Neural cell (in vitro differentiated cells): Measurements from ENCODE around the gene AGMAT. TPM values are rescaled to one million over a fixed set of nuclear protein-coding genes. Genes with fewer than 3 reads are reported as not detected.

ENCODE experiments used
- H2AFZ ChIP-seq: fragments of 200-600, 300-800 bp; sonication (generic), shearing (Covaris generic); 2 replicates; pipeline ENCODE4 v1.6.0; 2014; ENCODE audit warnings: low read depth, mild to moderate bottlenecking, antibody characterized with exemption, low read length, moderate library complexity
- H3F3A ChIP-seq: fragments of 200-600 bp; shearing (Covaris generic); 2 replicates; pipeline ENCODE4 v1.6.1; 2016; ENCODE audit warnings: mild to moderate bottlenecking, moderate library complexity, mixed read lengths, antibody characterized with exemption, low read length; ENCODE audit not compliant: insufficient read depth, poor library complexity, severe bottlenecking
- H3K27ac ChIP-seq: fragments of 200-600, 300-800 bp; sonication (generic), shearing (Covaris generic); 2 replicates; pipeline ENCODE4 v1.5.1; 2014; ENCODE audit warnings: mild to moderate bottlenecking, low read length, moderate library complexity
- H3K27me3 ChIP-seq: fragments of 300-800, 200-600 bp; sonication (generic), shearing (Covaris generic); 2 replicates; pipeline ENCODE4 v1.6.0; 2014; ENCODE audit warnings: mild to moderate bottlenecking, low read depth, low read length, moderate library complexity; ENCODE audit not compliant: insufficient read depth
- H3K36me3 ChIP-seq: fragments of 300-800, 200-600 bp; sonication (generic), shearing (Covaris generic); 2 replicates; pipeline ENCODE4 v1.5.1; 2014; ENCODE audit warnings: mild to moderate bottlenecking, antibody characterized with exemption, low read length, moderate library complexity; ENCODE audit not compliant: insufficient read depth
- H3K4me2 ChIP-seq: fragments of 300-800, 200-600 bp; sonication (generic), shearing (Covaris generic); 2 replicates; pipeline ENCODE4 v1.6.0; 2014; ENCODE audit warnings: mild to moderate bottlenecking, low read length
- H3K4me3 ChIP-seq: fragments of 300-800, 200-600 bp; sonication (generic), shearing (Covaris generic); 2 replicates; pipeline ENCODE4 v1.5.1; 2014; ENCODE audit warnings: mild to moderate bottlenecking, low read length, moderate library complexity
- H3K79me2 ChIP-seq: fragments of 200-600 bp; shearing (Covaris generic); replicated peaks from 2 replicates; pipeline ENCODE4 v1.6.0; 2014; ENCODE audit warnings: mild to moderate bottlenecking, low read length, moderate library complexity; ENCODE audit not compliant: insufficient read depth
- H3K9ac ChIP-seq: fragments of 300-800, 200-600 bp; sonication (generic), shearing (Covaris generic); 2 replicates; pipeline ENCODE4 v1.6.1; 2016; ENCODE audit warnings: mild to moderate bottlenecking, low read length, mixed read lengths
- H3K9me2 ChIP-seq: fragments of 200-600 bp; shearing (Covaris generic); 2 replicates; pipeline ENCODE4 v1.6.1; 2016; ENCODE audit warnings: mild to moderate bottlenecking, low read length, mixed read lengths; ENCODE audit not compliant: insufficient read depth
- H3K9me3 ChIP-seq: fragments of 200-600, 300-800 bp; sonication (generic), shearing (Covaris generic); 2 replicates; pipeline ENCODE4 v1.6.1; 2016; ENCODE audit warnings: mild to moderate bottlenecking, mixed run types, low read length, moderate library complexity, mixed read lengths
- H4K20me1 ChIP-seq: fragments of 200-600 bp; shearing (Covaris generic); 2 replicates; pipeline ENCODE4 v1.6.1; 2016; ENCODE audit warnings: mild to moderate bottlenecking, mixed run types; ENCODE audit not compliant: insufficient read depth
- EP300 ChIP-seq: fragments of 450-650 bp; conservative IDR thresholded peaks from 2 replicates; pipeline ENCODE4 v1.6.1; 2014; ENCODE audit warnings: antibody characterized with exemption, mild to moderate bottlenecking, moderate library complexity; ENCODE audit not compliant: poor library complexity, severe bottlenecking
- EZH2 ChIP-seq: fragments of 200-600, 300-800 bp; shearing (Covaris generic), sonication (generic); IDR thresholded peaks from 2 replicates; pipeline ENCODE4 v1.6.1; 2014; ENCODE audit warnings: antibody characterized with exemption, low read length, borderline replicate concordance, mild to moderate bottlenecking; ENCODE audit not compliant: insufficient read depth, poor library complexity, severe bottlenecking
- MXI1 ChIP-seq: fragments of 450-650 bp; conservative IDR thresholded peaks from 2 replicates; pipeline ENCODE4 v1.6.1; 2014; ENCODE audit warnings: antibody characterized with exemption, mild to moderate bottlenecking; ENCODE audit not compliant: poor library complexity, severe bottlenecking
- POLR2AphosphoS5 ChIP-seq: IDR thresholded peaks from 2 replicates; pipeline ENCODE4 v1.6.1; 2012
- RAD21 ChIP-seq: fragments of 450-650 bp; conservative IDR thresholded peaks from 2 replicates; pipeline ENCODE4 v1.6.1; 2014; ENCODE audit warnings: antibody characterized with exemption, mild to moderate bottlenecking, moderate library complexity
- SMC3 ChIP-seq: fragments of 450-650 bp; conservative IDR thresholded peaks from 2 replicates; pipeline ENCODE4 v1.6.1; 2014; ENCODE audit warnings: antibody characterized with exemption, mild to moderate bottlenecking, moderate library complexity; ENCODE audit not compliant: poor library complexity
- polyA plus RNA-seq: library from polyadenylated mRNA; depleted of rRNA; stranded (reverse); fragments of >200 nt; gene quantifications from 2 replicates; pipeline ENCODE4 v1.2.3, GENCODE V29; 2014
- TF ChIP-seq, protein P1 (sequence below): fragments of 450-650 bp; IDR thresholded peaks from 2 replicates; pipeline ENCODE4 v1.5.1; 2014; ENCODE audit warnings: antibody characterized with exemption, mild to moderate bottlenecking, moderate library complexity; ENCODE audit not compliant: poor library complexity, severe bottlenecking
- TF ChIP-seq, protein P2 (sequence below): IDR thresholded peaks from 2 replicates; pipeline ENCODE4 v1.6.1; 2012; ENCODE audit warnings: borderline replicate concordance

AGMAT gene
- polyA plus RNA-seq, 1 donor from 2014 or later: not detected

DNA sequence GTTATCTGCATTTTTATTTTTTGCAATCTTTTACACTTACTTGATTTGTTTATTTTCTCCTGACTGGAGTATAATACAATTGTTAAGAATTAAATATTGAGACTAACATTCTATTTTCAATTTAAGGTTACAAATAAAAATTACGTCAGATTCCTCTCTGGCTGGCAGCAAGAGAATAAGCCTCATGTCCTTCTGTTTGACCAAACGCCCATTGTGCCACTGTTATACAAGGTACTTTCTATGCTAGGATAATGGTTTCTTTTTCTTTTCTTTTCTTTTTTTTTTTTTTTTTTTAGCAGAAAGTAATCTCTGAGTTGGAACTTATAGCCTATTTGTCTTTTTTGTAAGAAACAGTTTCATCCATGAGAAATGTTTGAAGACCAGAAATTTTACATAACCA is 38.2 kb downstream of the AGMAT start:
- H3K79me2 ChIP-seq: no peaks in the 10 kb centered on the region
- H3K9me2 ChIP-seq: no peaks in the 10 kb centered on the region
- H3K4me2 ChIP-seq: no peak overlapping the region
- H3K9ac ChIP-seq: no peak overlapping the region
- TF ChIP-seq EP300 (no peak), POLR2AphosphoS5 (no peak), EZH2 (no peak), RAD21 (no peak), SMC3 (no peak), MXI1 (no peak)
- TF ChIP-seq, protein P1, sequence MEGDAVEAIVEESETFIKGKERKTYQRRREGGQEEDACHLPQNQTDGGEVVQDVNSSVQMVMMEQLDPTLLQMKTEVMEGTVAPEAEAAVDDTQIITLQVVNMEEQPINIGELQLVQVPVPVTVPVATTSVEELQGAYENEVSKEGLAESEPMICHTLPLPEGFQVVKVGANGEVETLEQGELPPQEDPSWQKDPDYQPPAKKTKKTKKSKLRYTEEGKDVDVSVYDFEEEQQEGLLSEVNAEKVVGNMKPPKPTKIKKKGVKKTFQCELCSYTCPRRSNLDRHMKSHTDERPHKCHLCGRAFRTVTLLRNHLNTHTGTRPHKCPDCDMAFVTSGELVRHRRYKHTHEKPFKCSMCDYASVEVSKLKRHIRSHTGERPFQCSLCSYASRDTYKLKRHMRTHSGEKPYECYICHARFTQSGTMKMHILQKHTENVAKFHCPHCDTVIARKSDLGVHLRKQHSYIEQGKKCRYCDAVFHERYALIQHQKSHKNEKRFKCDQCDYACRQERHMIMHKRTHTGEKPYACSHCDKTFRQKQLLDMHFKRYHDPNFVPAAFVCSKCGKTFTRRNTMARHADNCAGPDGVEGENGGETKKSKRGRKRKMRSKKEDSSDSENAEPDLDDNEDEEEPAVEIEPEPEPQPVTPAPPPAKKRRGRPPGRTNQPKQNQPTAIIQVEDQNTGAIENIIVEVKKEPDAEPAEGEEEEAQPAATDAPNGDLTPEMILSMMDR: no peak
- TF ChIP-seq, protein P2, sequence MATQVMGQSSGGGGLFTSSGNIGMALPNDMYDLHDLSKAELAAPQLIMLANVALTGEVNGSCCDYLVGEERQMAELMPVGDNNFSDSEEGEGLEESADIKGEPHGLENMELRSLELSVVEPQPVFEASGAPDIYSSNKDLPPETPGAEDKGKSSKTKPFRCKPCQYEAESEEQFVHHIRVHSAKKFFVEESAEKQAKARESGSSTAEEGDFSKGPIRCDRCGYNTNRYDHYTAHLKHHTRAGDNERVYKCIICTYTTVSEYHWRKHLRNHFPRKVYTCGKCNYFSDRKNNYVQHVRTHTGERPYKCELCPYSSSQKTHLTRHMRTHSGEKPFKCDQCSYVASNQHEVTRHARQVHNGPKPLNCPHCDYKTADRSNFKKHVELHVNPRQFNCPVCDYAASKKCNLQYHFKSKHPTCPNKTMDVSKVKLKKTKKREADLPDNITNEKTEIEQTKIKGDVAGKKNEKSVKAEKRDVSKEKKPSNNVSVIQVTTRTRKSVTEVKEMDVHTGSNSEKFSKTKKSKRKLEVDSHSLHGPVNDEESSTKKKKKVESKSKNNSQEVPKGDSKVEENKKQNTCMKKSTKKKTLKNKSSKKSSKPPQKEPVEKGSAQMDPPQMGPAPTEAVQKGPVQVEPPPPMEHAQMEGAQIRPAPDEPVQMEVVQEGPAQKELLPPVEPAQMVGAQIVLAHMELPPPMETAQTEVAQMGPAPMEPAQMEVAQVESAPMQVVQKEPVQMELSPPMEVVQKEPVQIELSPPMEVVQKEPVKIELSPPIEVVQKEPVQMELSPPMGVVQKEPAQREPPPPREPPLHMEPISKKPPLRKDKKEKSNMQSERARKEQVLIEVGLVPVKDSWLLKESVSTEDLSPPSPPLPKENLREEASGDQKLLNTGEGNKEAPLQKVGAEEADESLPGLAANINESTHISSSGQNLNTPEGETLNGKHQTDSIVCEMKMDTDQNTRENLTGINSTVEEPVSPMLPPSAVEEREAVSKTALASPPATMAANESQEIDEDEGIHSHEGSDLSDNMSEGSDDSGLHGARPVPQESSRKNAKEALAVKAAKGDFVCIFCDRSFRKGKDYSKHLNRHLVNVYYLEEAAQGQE: no peak
- no peaks in the 10 kb centered on the region for H3F3A ChIP-seq
- H3K4me3 ChIP-seq: no peak overlapping the region
- no peaks in the 10 kb centered on the region for H3K27me3 ChIP-seq
- H3K36me3 ChIP-seq: peaks cover 16% of the 10 kb centered on the region
- no peaks in the 10 kb centered on the region for H3K9me3 ChIP-seq
- H4K20me1 ChIP-seq: no peaks in the 10 kb centered on the region
- H2AFZ ChIP-seq: no peak overlapping the region
- no peak overlapping the region for H3K27ac ChIP-seq

DNA sequence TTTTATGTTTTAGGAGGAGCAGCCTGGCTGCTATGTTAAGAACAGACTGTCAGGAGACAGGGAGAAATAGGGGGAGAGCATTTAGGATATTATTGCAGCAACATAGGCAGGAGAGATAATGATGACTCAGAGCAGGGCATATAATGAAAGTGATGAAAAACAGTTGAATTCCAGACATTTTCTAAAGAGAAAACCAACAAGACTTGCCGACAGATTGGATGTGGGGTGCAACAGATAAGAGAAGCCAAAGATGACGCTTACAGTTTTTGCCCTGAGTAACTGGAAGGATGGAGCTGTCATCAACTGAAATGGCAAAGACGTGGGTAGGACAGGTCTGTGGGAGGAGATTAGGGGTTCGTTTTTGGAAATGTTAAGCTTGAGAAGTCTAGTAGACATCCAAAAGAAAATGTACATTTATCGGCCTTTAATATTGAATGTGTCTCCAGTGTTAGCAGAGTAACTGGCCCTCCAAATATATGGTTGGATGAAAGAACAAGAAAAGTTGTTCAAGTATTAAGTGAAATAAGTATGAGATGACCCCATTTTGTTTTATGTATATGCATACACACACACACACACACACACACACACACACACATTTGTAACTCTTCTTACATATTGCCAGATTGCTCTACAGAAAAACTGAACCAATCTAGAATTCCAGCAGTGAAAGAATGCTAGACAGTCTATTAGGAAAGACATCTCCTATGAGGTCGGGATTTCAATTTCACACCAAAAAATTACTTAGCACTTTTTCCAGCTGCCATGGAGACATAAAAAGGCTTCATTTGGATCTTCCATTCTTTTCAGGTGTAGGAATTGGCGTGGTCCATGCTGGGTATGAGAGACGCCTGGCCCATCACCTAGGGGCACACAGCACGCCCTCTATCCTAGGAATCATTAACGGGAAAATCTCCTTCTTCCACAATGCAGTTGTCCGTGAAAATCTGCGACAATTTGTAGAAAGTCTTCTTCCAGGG is 41.0 kb downstream of the AGMAT start:
- Histone ChIP-seq H3K4me3 (no peak overlapping the region), H3K9me2 (no peaks in the 10 kb centered on the region), H3K27me3 (no peaks in the 10 kb centered on the region), H3K27ac (no peak overlapping the region), H3K9ac (no peak overlapping the region), H4K20me1 (no peaks in the 10 kb centered on the region), H3K36me3 (peaks cover 11% of the 10 kb centered on the region), H3K79me2 (no peaks in the 10 kb centered on the region), H3F3A (no peaks in the 10 kb centered on the region), H3K9me3 (no peaks in the 10 kb centered on the region), H2AFZ (no peak overlapping the region), H3K4me2 (no peak overlapping the region)
- TF ChIP-seq MXI1 (no peak), SMC3 (no peak), EP300 (no peak)
